ENCODE data around the gene LIN7B. TPM values are rescaled to one million over a fixed set of nuclear protein-coding genes. Genes with fewer than 3 reads are reported as not detected.

The LIN7B gene
- total and polyA plus RNA-seq, 2 of the 13 experiments (the other 11 are each of a cell fraction or from before 2014, with no cell fraction given), result 5.3 to 7.6 TPM

DNA sequence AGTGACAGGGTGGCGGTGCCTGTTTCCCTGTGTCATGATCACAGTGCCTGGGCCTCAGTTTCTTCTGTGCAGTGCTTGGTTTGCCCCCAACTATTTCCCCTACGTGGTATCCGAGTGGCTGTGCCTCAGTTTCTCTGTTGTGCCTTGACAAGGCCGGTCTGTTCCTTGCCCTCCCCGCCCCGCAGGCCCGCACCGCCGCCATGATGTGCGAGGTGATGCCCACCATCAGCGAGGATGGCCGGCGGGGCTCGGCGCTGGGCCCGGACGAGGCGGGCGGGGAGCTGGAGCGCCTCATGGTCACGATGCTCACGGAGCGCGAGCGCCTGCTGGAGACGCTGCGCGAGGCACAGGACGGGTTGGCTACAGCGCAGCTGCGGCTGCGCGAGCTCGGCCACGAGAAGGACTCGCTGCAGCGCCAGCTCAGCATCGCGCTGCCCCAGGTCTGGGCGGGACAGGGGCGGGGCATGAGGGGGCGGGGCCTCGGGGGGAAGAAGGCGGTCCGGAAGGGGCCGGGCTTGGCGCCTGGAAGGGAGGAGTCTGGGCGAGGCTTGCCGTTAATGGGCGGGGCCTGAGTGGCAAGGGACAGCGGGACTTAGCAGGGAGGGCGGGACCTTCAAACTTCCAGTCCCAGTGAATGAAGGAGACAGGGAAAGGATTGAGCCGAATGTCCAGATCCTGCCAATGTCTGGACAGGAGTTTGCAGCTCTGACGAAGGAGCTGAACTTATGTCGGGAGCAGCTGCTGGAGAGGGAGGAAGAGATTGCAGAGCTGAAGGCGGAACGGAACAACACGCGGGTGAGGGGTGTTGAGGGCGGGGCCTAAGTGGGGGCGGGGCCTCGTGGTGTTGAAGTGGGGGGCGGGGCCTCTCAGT is 13.7 kb downstream of the LIN7B start (continued):
- TF ChIP-seq ZNF17 (CRISPR knock-in tag; IDR thresholded peaks at IDR 0.05) (peak; percentile 95), PAWR (CRISPR knock-in tag; IDR thresholded peaks at IDR 0.05; ENCODE audit: borderline replicate concordance) (peak; percentile 95; the same call in 1 of the 2 replicates), ZNF20 (CRISPR knock-in tag; IDR thresholded peaks at IDR 0.05) (0 out of 2 replicates have a peak, but pooled peaks have one; percentile 69), XRCC5 (optimal IDR thresholded peaks at IDR 0.05; ENCODE audit: low read length) (no peak), BORCS8-MEF2B (CRISPR knock-in tag; IDR thresholded peaks at IDR 0.05) (peak; percentile 100), SATB2 (CRISPR knock-in tag; IDR thresholded peaks at IDR 0.05) (peak; percentile 98), RFXAP (CRISPR knock-in tag; IDR thresholded peaks at IDR 0.05; ENCODE audit: borderline replicate concordance) (peak; percentile 96), EZH2 (conservative IDR thresholded peaks at IDR 0.05; ENCODE audit: low read depth, low read length) (no peak), ZSCAN9 (CRISPR knock-in tag; IDR thresholded peaks at IDR 0.05; ENCODE audit: borderline replicate concordance) (peak; percentile 95), HOXA7 (CRISPR knock-in tag; IDR thresholded peaks at IDR 0.05) (peak; percentile 95), ZNF34 (CRISPR knock-in tag; IDR thresholded peaks at IDR 0.05; ENCODE audit: borderline replicate concordance) (0 out of 2 replicates have a peak, but pooled peaks have one; percentile 33), ZNF761 (CRISPR knock-in tag; conservative IDR thresholded peaks at IDR 0.05) (peak; percentile 98), ZFP62 (CRISPR knock-in tag; IDR thresholded peaks at IDR 0.05) (no peak), ZC3H4 (CRISPR knock-in tag; IDR thresholded peaks at IDR 0.05; ENCODE audit: borderline replicate concordance) (0 out of 2 replicates have a peak, but pooled peaks have one; percentile 74), DPF2 (CRISPR knock-in tag; IDR thresholded peaks at IDR 0.05; ENCODE audit: borderline replicate concordance, low read depth) (no peak), MYC (CRISPR knock-in tag; IDR thresholded peaks at IDR 0.05; ENCODE audit: borderline replicate concordance) (peak; percentile 97), ZNF839 (CRISPR knock-in tag; IDR thresholded peaks at IDR 0.05; ENCODE audit: borderline replicate concordance) (peak; percentile 89; the same call in 1 of the 2 replicates)
- TF ChIP-seq, protein P1, sequence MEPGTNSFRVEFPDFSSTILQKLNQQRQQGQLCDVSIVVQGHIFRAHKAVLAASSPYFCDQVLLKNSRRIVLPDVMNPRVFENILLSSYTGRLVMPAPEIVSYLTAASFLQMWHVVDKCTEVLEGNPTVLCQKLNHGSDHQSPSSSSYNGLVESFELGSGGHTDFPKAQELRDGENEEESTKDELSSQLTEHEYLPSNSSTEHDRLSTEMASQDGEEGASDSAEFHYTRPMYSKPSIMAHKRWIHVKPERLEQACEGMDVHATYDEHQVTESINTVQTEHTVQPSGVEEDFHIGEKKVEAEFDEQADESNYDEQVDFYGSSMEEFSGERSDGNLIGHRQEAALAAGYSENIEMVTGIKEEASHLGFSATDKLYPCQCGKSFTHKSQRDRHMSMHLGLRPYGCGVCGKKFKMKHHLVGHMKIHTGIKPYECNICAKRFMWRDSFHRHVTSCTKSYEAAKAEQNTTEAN (CRISPR knock-in tag; conservative IDR thresholded peaks at IDR 0.05), result peak; percentile 98
- TF ChIP-seq, protein P2, sequence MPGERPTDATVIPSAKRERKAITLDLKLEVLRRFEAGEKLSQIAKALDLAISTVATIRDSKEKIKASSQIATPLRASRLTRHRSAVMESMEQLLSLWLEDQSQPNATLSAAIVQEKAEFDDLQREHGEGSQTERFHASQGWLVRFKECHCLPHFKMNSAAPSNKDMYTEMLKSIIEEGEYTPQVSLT (CRISPR knock-in tag; IDR thresholded peaks at IDR 0.05; ENCODE audit: borderline replicate concordance, low read depth), result peak; percentile 92; the same call in 1 of the 2 replicates
- TF ChIP-seq, protein P3, sequence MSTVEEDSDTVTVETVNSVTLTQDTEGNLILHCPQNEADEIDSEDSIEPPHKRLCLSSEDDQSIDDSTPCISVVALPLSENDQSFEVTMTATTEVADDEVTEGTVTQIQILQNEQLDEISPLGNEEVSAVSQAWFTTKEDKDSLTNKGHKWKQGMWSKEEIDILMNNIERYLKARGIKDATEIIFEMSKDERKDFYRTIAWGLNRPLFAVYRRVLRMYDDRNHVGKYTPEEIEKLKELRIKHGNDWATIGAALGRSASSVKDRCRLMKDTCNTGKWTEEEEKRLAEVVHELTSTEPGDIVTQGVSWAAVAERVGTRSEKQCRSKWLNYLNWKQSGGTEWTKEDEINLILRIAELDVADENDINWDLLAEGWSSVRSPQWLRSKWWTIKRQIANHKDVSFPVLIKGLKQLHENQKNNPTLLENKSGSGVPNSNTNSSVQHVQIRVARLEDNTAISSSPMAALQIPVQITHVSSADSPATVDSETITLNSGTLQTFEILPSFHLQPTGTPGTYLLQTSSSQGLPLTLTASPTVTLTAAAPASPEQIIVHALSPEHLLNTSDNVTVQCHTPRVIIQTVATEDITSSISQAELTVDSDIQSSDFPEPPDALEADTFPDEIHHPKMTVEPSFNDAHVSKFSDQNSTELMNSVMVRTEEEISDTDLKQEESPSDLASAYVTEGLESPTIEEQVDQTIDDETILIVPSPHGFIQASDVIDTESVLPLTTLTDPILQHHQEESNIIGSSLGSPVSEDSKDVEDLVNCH (CRISPR knock-in tag; IDR thresholded peaks at IDR 0.05), result peak; percentile 94
- TF ChIP-seq, protein P4, sequence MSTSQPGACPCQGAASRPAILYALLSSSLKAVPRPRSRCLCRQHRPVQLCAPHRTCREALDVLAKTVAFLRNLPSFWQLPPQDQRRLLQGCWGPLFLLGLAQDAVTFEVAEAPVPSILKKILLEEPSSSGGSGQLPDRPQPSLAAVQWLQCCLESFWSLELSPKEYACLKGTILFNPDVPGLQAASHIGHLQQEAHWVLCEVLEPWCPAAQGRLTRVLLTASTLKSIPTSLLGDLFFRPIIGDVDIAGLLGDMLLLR (CRISPR knock-in tag; IDR thresholded peaks at IDR 0.05), result peak; percentile 98
- TF ChIP-seq, protein P5, sequence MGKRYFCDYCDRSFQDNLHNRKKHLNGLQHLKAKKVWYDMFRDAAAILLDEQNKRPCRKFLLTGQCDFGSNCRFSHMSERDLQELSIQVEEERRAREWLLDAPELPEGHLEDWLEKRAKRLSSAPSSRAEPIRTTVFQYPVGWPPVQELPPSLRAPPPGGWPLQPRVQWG (CRISPR knock-in tag; IDR thresholded peaks at IDR 0.05; ENCODE audit: borderline replicate concordance, low read depth), result no peak
- TF ChIP-seq, protein P6, sequence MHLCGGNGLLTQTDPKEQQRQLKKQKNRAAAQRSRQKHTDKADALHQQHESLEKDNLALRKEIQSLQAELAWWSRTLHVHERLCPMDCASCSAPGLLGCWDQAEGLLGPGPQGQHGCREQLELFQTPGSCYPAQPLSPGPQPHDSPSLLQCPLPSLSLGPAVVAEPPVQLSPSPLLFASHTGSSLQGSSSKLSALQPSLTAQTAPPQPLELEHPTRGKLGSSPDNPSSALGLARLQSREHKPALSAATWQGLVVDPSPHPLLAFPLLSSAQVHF (CRISPR knock-in tag; IDR thresholded peaks at IDR 0.05), result peak; percentile 100

Measured in HepG2 (cell line).